HG02763 (cell line): ENCODE measurements around the gene ZNF618.

Experiments used
- ATAC-seq: cut with Tn5 transposase; IDR thresholded peaks from one replicate; pipeline ENCODE4 v1.9.1; 2021; ENCODE audit warnings: mild to moderate bottlenecking, moderate library complexity; ENCODE audit not compliant: unreplicated experiment

Gene ZNF618

DNA sequence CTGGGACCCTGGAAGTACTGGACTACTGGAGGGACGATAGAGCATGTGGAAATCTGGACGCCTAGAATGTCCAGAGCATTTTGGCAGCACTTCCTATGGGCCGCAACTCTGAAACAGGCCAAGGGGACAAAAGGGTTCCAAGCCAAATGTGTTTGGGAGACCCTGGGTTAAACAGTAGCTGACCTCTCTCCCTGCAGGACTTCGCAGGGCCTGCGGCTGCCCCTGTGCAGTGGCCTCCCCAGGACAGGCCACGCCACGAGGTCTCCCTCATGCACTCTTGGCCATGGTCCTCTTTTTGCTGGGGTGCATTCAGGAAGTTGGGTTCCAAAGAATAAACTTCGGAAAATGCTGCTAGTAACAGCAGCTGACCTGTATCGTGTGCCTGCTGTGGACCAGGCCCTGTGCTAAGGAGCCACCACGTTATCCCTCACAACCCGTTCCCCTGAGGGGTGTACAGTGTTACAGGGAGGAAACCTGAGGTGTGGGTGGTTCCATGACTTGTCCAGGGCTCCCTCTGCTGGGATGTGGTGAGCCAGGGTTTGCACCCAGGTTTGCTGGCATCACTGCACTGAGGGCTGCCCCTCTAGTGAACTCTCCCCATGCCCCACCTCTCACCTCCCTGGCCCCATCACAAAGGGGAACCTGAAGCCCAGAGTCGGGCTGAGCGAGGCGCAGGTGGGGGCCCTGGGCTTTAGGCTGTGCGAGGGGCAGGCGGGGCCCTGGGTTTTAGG is 122.6 kb downstream of the ZNF618 start:
- ATAC-seq: no peak

DNA sequence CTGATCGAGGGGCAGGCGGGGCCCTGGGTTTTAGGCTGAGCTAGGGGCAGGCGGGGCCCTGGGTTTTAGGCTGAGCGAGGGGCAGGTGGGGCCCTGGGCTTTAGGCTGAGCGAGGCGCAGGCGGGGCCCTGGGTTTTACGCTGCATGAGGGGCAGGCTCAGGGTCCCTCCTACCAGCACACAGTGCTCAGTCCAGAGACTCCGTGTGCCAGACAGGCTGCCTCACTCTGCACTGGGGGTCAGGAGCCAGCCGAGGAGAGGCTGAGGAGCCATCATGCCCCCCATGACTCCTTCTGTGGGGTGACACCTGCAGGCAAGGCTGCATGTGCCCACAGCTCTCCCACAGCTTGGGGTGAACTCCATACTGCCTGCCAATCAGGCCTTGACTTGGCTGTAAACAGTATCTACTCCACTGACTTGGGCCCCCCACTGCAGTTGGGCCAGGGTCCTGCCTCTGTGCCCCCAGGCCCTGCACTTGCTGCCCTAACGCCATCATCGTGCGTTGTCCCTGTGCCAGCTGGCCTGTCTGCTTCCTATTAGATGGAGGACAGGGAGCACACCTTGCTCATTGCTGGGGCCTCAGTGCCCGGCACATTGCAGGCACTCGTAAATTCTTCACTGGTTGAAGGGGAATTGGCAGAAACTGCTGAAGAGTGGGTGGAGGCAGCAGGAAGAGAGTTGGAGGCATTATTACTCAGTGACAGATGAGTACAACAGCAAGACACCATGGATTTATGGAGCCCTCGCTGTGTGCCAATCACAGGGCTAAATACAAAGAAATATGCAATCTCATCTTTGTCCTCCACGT is 123.3 kb downstream of the ZNF618 start:
- no peak for ATAC-seq

DNA sequence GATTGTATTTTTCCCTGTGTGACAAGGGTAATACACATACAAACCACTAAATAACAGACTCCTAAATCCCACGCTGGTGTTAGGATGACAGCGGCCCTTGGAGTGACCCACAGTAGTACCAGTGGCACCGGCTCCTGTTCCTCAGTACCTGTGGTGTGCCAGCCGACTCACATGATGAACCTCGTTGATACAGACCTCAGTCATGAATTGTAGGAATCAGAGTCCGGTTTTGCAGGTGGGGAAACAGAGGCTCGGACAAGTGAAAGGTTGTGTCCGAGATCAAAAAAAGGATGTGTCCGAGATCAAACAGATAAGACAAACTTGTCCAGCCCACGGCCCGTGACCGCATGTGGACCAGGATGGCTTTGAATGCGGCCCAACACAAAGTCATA is 124.0 kb downstream of the ZNF618 start:
- no peak for ATAC-seq

DNA sequence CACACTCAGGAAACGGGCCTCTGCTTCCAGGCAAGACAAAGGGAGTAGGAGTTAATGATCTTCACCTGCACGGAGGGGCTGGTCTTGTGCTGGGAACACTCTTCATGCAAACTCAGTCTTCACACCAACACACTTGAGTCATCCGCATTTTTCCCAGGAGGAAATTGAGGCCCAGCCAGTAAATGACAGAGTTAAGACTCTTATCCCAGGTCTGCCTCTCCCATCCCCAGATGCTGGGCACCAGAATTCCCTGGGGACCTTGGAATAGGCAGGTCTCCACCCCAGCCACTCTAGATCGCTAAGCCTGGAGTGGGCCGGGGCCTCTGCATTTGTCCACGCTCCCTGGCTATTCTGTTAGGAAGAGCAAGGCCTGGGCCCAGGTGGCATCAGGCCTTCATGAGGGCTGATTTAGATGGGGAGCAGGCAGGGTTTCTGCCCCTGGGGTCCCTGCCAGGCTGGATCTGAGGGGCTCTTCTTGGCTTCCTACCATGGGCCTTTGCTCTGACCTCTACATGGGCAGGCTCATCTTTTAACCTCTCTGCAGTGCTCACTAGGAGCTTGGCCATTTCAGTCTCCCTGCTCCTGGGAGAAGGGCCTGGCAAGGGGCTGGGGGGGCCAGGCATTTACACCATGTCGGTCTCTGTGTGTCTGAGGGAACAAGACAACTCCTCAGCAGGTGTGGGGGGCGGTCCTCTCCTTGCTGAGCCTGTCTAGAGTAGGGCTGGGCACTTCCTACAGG is 124.7 kb downstream of the ZNF618 start:
- ATAC-seq: no peak

DNA sequence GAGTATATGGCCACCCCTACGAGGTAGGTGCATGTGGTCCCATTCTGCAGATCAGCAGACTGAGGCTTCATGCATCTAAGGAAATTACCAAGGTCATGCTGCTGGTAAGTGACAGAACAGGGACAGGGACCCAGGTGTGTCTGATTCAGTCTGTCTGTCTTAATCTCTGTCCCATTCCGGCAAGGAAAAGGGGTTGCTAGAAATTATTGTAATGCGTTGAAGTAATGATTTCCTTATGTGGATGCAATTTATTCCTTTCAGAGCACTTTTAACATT is 125.2 kb downstream of the ZNF618 start:
- no peak for ATAC-seq

DNA sequence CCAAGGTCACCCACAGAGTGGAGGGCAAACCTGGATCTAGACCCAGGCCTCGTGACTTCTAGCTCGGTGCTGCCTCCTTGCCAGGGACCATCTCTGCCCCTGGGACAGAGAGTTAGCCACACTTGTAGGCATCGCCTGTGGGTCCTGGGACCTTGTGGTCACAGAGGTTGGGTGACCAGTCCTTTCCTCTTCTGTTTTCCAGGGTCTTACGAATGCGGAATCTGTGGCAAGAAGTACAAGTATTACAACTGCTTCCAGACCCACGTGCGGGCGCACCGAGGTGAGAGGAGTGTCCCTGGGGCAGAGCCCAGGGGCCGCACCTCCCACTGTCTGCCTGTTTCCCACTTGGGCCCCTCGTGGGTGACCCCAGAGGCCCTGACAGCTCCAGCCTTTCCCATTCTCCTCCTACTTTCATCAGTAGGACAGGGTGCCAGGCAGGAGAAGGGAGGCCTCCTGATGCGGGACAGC is 125.7 kb downstream of the ZNF618 start:
- ATAC-seq: no peak

DNA sequence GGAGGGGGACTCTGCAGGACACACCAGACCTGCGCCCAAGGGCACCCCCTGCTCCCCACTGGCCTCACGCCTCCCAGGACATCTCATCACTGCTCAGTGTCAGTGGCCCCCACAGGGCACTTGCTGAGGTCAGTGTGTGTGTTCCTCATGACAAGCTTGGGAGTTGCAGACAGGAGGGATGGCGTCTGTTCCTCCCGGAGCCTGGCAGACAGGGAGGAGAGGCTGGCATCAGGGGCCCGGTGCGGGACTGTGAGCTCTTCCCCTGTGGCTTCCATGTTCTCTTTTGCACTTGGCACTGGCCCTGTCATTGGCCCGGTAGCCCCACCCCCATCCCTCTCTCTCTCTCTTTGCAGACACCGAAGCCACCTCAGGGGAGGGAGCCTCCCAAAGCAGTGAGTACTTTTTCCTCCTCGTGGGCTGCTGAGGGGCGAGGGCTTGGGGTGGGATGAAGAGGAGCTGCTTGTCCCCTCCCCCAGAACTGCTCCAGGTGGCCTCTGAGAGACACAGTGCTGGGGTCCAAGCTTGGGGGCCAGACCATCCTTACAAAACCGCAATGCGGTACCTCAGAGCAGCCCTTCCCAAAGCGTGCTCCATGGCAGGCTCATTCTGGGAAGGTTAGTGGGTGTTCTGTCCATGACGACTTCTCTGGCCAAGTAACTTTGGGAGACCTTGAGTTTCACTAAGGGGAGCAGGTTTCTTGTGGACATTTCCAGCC is 126.3 kb downstream of the ZNF618 start:
- no peak for ATAC-seq

DNA sequence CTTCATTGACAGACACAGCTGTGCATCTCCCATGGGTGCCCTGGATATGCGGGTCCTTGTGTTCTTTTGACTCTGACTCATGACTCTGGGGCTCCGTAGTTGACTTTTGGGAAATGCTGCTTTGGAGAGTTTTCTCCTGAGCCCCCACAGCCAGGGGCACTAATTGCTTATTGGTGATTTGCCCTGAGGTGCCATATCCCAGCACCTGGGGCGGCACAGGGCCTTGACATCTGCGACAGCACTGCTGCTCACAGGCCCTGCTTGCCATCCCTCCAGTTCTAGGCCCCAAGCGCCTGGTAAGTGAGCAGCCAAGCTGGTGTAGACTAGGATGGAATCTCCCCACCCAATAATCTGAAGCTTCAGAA is 126.9 kb downstream of the ZNF618 start:
- ATAC-seq: no peak

DNA sequence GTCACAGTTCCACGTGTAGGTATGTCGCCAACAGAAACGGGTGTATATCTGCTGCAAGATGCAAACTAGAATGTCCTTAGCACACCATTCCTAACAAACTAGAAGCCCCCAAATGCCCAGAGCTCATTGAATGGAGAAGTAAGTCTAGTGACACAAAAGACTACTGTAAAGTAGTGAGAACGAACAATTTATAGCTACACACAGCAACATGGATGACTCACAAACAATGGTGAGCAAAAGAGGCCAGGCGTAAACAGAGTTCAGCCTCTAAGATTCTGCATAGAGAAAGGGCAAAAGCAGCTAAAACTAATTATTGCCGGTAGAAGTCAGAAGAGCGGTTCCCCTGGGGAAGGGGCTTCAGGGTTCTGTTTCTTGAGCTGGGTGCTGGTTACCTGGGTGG is 127.2 kb downstream of the ZNF618 start:
- no peak for ATAC-seq

DNA sequence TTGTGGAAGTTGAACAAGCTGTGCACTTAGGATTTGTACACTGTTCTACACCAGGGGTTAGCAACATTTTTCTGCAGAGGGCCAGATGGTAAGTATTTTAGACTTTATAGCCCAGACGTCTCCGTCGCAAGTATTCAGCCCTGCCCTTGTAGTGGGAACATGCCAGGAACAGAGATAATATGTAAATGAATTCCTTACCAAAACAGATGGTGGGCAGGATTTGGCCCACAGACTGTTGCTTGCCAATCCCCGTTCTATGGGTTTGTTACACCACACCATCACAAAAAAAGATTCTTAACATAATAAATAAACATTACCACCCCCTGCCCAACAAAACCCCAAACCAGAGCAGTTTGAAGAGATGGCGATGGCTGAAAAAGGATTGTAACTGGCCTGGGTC is 127.6 kb downstream of the ZNF618 start:
- ATAC-seq: no peak

DNA sequence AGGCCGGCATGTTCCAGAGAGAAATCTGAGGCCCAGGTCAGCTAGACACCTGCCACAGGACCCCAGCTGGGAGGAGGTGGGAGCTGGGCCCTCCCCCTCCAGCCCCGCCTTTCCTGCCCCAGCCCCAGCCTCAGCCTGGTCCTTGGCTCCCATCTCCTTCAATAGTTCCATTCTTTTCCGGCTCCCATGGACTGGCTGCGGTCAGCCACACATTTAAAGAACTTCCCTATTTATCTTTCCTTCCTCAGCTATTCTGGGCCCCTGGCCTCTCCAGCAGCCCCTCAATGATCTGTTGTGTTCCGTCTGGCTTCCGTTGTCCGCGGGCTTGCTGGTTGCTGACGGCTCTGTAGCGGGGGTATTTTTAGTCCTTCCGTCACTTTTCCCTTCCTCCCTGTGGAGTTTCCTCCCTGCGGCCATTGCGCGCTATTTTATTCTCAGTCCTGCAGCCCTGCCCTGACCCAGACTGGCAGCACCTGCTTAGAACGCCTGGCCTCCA is 128.2 kb downstream of the ZNF618 start:
- ATAC-seq: no peak

DNA sequence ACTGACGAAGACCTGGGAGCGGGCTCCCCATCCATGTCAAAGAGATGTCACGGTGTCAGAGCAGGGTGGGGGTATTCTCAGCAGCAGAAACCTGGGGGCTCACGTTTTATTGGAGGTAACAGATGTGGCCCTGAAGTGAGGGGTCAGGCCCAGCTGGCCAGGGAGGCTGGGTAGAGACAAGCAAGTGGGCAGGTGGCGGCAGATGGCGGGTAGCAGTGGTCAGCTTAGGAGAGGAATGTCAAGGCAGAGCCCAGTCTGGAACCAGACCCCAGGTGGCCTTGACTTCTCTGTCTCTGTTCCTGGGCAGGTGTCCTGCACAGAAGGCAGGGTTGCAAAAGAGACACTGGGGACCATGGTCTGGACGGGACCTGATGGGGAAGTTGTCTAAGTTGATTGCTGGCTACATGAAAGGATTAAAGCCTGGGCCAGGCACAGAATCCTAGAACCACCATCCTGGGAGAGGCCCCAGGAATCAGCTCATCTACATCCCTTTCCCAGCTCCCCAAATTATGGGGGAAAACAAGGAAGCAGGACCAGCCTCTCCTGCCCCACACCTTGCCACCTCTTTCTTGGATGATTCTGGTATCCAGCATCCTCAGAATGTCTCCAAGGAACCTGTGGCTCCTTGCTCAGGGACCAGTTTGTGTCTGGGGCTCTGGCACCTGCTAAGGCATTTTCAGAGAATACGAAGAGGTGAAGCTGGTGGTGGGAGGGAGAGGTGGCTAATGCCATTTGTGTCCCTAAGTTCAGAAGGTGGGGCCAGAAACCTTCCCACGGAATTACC is 129.5 kb downstream of the ZNF618 start:
- ATAC-seq: no peak

DNA sequence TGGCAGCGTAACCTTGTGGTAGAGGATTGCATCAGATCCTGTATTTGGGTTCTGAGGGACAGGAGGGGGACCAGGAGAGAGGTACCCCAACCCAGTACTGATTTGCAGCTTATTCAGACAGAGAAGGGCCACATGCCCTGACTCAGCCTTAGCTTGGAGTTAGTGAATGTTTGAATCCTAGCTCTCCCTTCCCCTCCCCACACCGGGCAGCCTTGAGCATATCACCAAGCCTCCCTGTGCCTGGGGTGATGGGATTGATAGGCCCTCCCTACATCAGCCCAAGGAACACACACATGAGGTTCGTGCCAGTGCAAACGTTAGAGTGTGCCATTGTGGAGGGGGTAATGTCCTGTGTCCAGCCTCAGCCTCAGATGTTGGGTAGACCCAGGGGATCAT is 130.0 kb downstream of the ZNF618 start:
- ATAC-seq: no peak

DNA sequence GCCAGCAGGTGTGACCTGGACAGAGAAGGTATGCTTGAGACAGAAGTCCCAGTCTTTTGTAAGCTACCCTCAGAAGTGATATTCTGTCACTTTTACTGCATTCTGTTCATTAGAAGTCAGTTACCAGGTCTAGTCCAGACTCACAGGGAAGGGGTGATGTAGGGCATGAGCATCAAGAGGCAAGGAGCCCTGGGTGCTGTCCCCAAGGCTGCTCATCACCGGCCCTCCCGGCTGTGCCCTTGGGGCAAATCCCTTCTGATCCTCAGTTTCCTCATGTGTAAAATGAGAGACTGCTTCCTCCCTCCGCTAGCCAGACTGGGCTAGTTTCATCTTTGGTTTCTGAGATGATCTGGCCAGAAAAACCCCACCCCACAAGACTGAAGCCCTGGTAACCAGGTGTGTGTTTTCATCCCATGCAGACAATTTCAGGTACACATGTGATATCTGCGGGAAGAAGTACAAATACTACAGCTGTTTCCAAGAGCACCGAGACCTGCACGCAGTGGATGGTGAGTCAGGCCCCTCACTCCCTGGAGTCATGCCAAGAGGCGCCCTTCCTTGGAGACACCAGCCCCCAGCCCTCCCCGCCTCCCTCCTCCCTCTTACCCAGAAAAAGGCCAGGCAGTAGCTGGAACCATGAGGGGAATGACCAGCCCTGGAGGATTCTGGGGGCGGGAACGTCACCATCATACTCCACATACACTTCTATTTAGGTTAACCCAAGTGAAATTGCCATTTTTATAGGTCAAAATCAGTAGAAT is 131.0 kb downstream of the ZNF618 start:
- ATAC-seq: no peak

DNA sequence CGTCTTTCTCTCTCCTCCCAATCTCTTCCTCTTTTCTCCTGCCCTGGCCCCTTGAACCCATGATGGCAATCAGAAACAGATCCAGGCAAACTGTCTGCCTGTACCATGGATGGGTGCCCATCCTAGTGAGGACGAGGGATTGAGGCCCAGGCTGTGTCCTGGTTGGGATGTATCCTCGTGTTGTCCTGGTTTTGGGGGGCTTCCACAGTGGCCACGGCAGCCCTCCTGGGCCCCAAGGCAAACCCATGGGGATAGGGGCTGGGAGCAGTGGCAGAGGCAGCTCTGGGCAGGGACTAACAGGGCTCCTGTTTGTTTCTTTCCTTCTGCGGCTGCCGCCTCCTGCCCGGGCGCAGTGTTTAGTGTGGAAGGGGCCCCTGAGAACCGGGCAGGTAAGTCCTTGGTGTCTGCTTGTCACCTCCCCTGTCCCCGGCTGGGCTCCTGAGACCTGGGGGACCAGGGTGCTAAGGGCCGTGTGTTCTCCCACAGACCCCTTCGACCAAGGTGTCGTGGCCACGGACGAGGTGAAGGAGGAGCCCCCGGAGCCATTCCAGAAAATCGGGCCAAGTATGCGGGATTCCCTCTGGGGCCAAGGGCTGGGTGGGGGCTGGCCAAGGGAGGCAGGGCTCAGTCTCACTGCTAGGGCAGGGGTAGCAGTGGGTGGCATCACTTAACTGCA is 132.0 kb downstream of the ZNF618 start:
- ATAC-seq: no peak

DNA sequence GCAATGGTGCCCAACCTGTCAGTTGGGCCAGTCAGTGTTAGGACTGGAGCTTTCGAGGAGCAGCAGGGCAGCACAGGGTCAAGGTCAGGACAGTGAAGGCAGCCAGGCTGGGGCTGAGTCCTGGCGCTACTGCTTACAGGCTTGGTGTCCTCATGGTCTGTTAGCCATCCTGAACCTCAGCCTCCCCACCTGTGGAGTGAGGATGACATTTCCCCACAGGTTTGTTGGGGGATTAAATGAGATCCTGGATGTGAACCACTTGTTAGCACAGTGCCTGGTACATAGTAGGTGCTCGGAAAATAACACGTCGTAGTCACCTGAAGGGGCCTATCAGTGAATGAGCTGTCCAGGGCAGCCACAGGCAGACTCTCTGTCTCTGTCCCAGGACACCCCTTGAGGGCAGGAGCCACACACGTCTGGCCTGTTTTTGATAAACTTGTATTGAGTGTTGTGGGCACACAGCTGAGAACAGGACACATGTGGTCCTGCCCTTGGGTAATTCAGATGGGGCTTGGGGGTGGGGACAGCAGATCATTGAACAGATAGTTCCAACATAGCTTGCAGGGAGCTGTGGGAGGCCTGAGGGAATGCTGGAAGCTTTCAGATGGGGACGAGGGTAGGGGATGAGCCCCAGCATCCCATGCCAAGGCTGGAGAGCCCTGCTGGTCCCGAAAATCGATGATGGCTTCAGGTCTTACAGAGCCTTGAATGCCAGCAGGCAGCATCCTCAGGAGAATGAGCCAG is 132.7 kb downstream of the ZNF618 start:
- ATAC-seq: no peak

DNA sequence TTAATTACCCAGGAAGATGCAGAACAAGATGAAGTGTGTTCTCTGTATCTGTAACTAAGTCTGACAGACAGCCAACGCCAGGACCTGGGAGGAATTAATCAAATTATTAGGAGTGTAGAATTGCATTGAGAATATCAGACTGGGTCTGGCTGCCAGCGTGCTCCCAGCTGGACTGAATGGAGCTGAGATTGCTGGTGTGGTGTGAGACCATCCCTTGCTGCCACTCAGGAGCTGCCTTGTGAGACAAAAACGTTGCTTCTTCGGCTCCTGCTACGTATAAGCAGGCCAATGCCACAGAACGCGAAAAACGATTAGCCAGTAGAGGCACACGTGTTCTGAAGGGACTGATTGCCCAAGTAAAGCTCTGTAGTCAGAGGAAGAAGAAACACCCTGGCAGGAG is 135.2 kb downstream of the ZNF618 start:
- ATAC-seq: no peak

DNA sequence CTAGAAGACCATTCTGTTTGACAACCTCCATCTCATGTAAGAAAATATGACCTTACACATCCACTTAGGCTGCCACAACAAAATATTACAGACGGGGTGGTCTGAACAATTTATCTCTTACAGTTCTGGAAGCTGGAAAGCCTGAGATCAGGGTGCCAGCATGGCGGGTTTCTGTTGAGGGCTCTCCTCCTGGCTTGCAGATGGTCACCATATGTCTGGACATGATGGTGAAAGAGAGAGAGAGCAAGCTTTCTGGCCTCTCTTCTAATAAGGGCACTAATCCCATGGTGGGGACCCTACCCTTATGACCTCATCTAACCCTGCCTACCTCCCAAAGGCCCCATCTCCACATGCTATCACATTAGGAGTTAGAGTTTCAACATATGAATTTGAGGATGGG is 136.0 kb downstream of the ZNF618 start:
- ATAC-seq: no peak
